Activated B cell treated with CpG ODN at 0.5 μM for 24 hours (primary cell): ENCODE data around the gene RPL35. TPM values are rescaled to one million over a fixed set of nuclear protein-coding genes. Genes with fewer than 3 reads are reported as not detected.

ENCODE experiments used
- ATAC-seq: fragments of 200-7000 bp; cut with Tn5 transposase; one replicate; pipeline ENCODE4 v1.10.0; 2021; ENCODE audit warnings: low read depth, mild to moderate bottlenecking, moderate library complexity
- CTCF ChIA-PET: fragments of 350-600 bp; sonication (Branson Sonifier 250); formaldehyde crosslinking; loops from one replicate; lab custom pipeline; 2021; ENCODE audit warnings: antibody characterized with exemption; lab: Charles Lee
- POLR2A ChIA-PET: fragments of 350-600 bp; sonication (Branson Sonifier 250); formaldehyde crosslinking; loops from one replicate; lab custom pipeline; 2021; ENCODE audit warnings: antibody characterized with exemption; lab: Charles Lee
- DNase-seq: peaks from one replicate; pipeline ENCODE4 v3.0.0; 2022
- H3K27ac Mint-ChIP-seq: one replicate; pipeline ENCODE4 v1.8.0; 2020; ENCODE audit warnings: mixed read lengths
- H3K27me3 Mint-ChIP-seq: one replicate; pipeline ENCODE4 v1.8.0; 2021; ENCODE audit warnings: mixed read lengths
- H3K36me3 Mint-ChIP-seq: one replicate; pipeline ENCODE4 v1.8.0; 2021; ENCODE audit warnings: low read depth, mixed read lengths
- H3K4me1 Mint-ChIP-seq: one replicate; pipeline ENCODE4 v1.8.0; 2021; ENCODE audit warnings: mixed read lengths
- H3K4me3 Mint-ChIP-seq: one replicate; pipeline ENCODE4 v1.8.0; 2020; ENCODE audit warnings: mild to moderate bottlenecking, mixed read lengths
- H3K9me3 Mint-ChIP-seq: one replicate; pipeline ENCODE4 v1.8.0; 2020; ENCODE audit warnings: mixed read lengths
- intact Hi-C: fragments of 100-400 bp; cut with micrococcal nuclease; formaldehyde crosslinking; loops from one replicate; pipeline ENCODE4 v1.15.1; 2024
- total RNA-seq: library from RNA; stranded (reverse); gene quantifications from 2 replicates; pipeline ENCODE4 v1.2.3, GENCODE V29; 2022
- TF ChIP-seq, protein P1 (sequence below): fragments of 200-600 bp; IDR thresholded peaks from one replicate; pipeline ENCODE4 v1.8.0; 2022; ENCODE audit warnings: antibody characterized with exemption, mild to moderate bottlenecking

Gene RPL35
- total RNA-seq, 1 donor from 2014 or later, result 2,037 TPM

DNA sequence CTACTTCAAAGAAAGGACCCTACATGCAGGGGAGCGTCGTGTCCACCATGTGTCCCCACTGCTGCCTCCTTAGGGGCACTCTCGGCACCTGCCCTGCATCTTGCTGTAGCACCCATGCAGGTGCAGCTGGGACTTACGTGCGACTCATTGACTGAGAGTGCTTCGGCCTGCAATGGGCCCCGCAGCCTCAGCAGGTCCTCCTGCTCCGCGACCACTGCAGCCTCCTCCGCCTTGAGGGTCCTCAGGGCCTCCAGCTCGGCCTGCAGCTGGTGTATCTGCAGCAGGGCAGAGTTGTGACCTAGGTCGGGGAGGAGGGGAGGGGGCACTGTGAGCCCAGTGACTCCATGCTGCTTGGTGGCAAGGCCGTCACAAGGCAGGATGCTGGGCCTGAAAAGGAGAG, 27.2 kb upstream of the RPL35 start:
- Mint-ChIP-seq H3K27me3 (no peaks in the 10 kb centered on the region), H3K36me3 (peaks cover 80% of the 10 kb centered on the region), H3K4me3 (no peak overlapping the region), H3K4me1 (peaks cover 2% of the 10 kb centered on the region), H3K27ac (no peak overlapping the region), H3K9me3 (no peaks in the 10 kb centered on the region)
- POLR2A ChIA-PET, result no interaction called here
- ATAC-seq (no peak), DNase-seq (no peak)
- intact Hi-C loops, result no loop called here
- CTCF ChIA-PET, result no interaction called here
- TF ChIP-seq, protein P1, sequence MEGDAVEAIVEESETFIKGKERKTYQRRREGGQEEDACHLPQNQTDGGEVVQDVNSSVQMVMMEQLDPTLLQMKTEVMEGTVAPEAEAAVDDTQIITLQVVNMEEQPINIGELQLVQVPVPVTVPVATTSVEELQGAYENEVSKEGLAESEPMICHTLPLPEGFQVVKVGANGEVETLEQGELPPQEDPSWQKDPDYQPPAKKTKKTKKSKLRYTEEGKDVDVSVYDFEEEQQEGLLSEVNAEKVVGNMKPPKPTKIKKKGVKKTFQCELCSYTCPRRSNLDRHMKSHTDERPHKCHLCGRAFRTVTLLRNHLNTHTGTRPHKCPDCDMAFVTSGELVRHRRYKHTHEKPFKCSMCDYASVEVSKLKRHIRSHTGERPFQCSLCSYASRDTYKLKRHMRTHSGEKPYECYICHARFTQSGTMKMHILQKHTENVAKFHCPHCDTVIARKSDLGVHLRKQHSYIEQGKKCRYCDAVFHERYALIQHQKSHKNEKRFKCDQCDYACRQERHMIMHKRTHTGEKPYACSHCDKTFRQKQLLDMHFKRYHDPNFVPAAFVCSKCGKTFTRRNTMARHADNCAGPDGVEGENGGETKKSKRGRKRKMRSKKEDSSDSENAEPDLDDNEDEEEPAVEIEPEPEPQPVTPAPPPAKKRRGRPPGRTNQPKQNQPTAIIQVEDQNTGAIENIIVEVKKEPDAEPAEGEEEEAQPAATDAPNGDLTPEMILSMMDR, result no peak

DNA sequence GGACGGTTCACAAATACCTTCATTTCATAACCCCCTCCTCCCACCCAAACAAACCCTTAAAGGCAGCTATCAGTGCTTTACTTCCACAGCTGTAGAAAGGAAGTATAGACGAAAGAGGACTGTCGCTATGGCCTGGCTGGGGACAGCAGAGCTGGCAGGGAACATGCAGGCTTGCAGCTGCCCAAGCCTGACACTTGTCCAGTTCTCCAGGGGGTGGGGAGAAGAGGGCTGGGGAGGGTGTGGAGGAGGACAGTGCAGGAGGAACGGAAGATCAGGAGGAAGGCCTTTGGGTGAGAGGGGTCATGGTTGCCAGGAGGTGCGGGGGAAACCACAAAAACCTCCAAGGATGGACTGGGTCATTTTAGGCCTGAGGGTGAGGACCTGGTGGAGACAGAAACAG, 26.1 kb upstream of the RPL35 start:
- DNase-seq, result no peak
- TF ChIP-seq, protein P1, result no peak
- H3K4me1 Mint-ChIP-seq, result peaks cover 2% of the 10 kb centered on the region
- ChIA-PET POLR2A (no interaction called here), CTCF (no interaction called here)
- H3K27ac Mint-ChIP-seq, result no peak overlapping the region
- H3K27me3 Mint-ChIP-seq, result no peaks in the 10 kb centered on the region
- no peak for ATAC-seq
- intact Hi-C loops, result no loop called here
- no peaks in the 10 kb centered on the region for H3K9me3 Mint-ChIP-seq
- H3K4me3 Mint-ChIP-seq, result no peak overlapping the region
- H3K36me3 Mint-ChIP-seq, result peaks cover 74% of the 10 kb centered on the region

DNA sequence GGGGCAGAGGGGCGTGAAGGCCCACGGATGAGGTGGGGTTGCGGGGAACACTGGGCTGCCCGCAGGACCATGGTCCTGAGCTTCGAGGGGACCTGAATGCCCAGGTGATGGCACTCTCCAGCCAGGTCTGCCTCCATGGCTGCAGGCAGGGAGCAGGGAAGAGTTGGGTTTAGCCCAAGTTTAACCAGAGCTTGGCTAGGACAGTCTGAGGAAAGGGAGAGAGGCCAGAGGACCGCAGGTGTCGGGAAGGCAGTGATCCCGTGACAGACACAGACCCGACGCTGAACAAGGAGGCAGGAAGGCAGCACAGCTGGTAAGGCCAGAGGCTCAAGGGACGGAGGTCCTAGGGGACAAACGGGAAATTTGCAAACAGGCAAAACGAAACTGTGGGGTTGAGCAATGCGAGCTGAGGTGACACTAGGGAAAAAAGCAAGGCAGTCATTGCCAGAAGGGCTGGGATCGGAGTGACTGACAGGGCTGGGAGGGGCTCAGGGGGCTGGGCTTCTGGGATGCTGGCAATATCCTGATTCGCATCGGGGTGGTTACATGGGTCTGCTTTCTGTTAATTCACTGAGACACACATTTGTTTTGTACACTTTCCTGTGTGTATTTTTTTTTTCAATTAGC, 25.2 kb upstream of the RPL35 start:
- Mint-ChIP-seq H3K27ac (no peak overlapping the region), H3K27me3 (no peaks in the 10 kb centered on the region), H3K4me3 (no peak overlapping the region), H3K36me3 (peaks cover 75% of the 10 kb centered on the region), H3K4me1 (peaks cover 2% of the 10 kb centered on the region), H3K9me3 (no peaks in the 10 kb centered on the region)
- POLR2A ChIA-PET, result no interaction called here
- TF ChIP-seq, protein P1, result no peak
- CTCF ChIA-PET, result no interaction called here
- DNase-seq (no peak), ATAC-seq (no peak)
- intact Hi-C loops, result no loop called here

DNA sequence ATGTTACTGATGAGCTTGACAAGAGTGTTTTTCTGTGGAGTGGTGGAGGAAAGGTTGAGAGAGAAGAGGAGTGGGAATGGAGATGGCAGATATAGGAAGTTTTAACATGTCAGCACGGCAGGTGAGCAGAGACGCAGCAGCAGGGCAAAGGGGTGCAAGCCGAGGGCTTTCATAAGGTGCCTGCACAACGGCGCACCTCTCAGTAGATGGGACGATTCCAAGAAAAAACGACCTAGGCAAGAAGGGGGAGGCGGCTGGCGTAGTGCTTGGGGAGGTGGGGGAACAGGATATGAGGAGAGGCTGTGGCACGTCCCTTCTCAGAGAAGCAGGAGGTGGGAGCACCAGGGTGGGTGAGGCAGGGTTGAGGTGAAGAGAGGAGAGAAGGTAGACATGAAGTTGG, 24.7 kb upstream of the RPL35 start:
- TF ChIP-seq, protein P1, result no peak
- no peak for DNase-seq
- no peak overlapping the region for H3K4me3 Mint-ChIP-seq

DNA sequence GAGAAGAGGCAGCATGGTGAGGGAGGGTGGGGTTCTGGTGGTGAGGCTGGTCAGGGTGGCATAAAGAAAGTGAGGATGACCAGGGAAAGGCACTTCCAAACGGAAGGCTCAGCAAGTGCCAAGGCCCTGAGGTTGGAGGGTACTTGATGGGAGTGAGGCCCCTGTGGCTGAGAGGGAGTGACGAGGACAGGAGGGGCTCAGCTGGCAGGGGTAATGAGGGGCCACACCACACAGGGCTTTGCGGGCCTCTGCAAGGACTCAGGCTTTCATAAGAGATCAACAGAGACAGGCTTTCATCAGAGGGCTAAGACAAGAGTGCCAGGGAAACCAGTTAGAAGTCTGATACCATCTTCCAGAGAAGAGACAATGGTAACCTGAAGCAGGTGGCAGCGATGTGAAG, 23.8 kb upstream of the RPL35 start:
- CTCF ChIA-PET, result no interaction called here
- no peak overlapping the region for H3K27ac Mint-ChIP-seq
- intact Hi-C loops, result no loop called here
- peaks cover 2% of the 10 kb centered on the region for H3K4me1 Mint-ChIP-seq
- DNase-seq, result no peak
- H3K9me3 Mint-ChIP-seq, result no peaks in the 10 kb centered on the region
- no peaks in the 10 kb centered on the region for H3K27me3 Mint-ChIP-seq
- TF ChIP-seq, protein P1, result no peak
- ATAC-seq, result no peak
- POLR2A ChIA-PET, result no interaction called here
- H3K4me3 Mint-ChIP-seq, result no peak overlapping the region
- peaks cover 74% of the 10 kb centered on the region for H3K36me3 Mint-ChIP-seq

More for the DNA sequence above, 24.7 kb upstream of the RPL35 start:
- ChIA-PET POLR2A (no interaction called here), CTCF (no interaction called here)
- no peaks in the 10 kb centered on the region for H3K27me3 Mint-ChIP-seq
- intact Hi-C loops, result no loop called here
- H3K4me1 Mint-ChIP-seq, result peaks cover 2% of the 10 kb centered on the region
- no peaks in the 10 kb centered on the region for H3K9me3 Mint-ChIP-seq
- ATAC-seq, result no peak
- peaks cover 77% of the 10 kb centered on the region for H3K36me3 Mint-ChIP-seq
- no peak overlapping the region for H3K27ac Mint-ChIP-seq
